HG03575 (cell line): Measurements from ENCODE around the gene TBC1D5.
"Not testable (repeated sequence)": the region's sequence is repeated elsewhere in the genome, so short reads cannot be mapped to it uniquely, and the experiment has no call there.

ENCODE experiments used
- ATAC-seq: cut with Tn5 transposase; IDR thresholded peaks from one replicate; pipeline ENCODE4 v1.9.1; 2021; ENCODE audit not compliant: unreplicated experiment, insufficient number of reproducible peaks, low FRiP score; ENCODE audit errors: extremely low read depth

The TBC1D5 gene

GRCh38 chr3:17670749-17671148, 71.7 kb downstream of the TBC1D5 start:
- no peak for ATAC-seq

- ATAC-seq, result no peak
These were observed 77.5 kb downstream of the TBC1D5 start for GRCh38 chr3:17664923-17665322.

GRCh38 chr3:17656264-17656663, 86.2 kb downstream of the TBC1D5 start:
- no peak for ATAC-seq

- ATAC-seq, result no peak
These were observed 86.7 kb downstream of the TBC1D5 start for GRCh38 chr3:17655743-17656142.

GRCh38 chr3:17649748-17650147, 92.7 kb downstream of the TBC1D5 start:
- not testable (repeated sequence) for ATAC-seq

- not testable (repeated sequence) for ATAC-seq
These were observed 93.6 kb downstream of the TBC1D5 start for GRCh38 chr3:17648630-17649355.

GRCh38 chr3:17645074-17645698, 97.2 kb downstream of the TBC1D5 start:
- ATAC-seq, result no peak

- no peak for ATAC-seq
These were observed 98.7 kb downstream of the TBC1D5 start for GRCh38 chr3:17643691-17644090.

GRCh38 chr3:17642474-17642873, 100.0 kb downstream of the TBC1D5 start:
- no peak for ATAC-seq

- no peak for ATAC-seq
These were observed 102.0 kb downstream of the TBC1D5 start for GRCh38 chr3:17640466-17640865.

GRCh38 chr3:17639765-17640164, 102.7 kb downstream of the TBC1D5 start:
- ATAC-seq, result no peak

GRCh38 chr3:17639257-17639656, 103.2 kb downstream of the TBC1D5 start:
- no peak for ATAC-seq

- ATAC-seq, result no peak
These were observed 104.1 kb downstream of the TBC1D5 start for GRCh38 chr3:17638356-17638755.

GRCh38 chr3:17635675-17636074, 106.8 kb downstream of the TBC1D5 start:
- ATAC-seq, result not testable (repeated sequence)

- no peak for ATAC-seq
These were observed 107.5 kb downstream of the TBC1D5 start for GRCh38 chr3:17634964-17635363.

GRCh38 chr3:17634201-17634600, 108.2 kb downstream of the TBC1D5 start:
- ATAC-seq, result no peak

GRCh38 chr3:17632401-17633100, 109.9 kb downstream of the TBC1D5 start:
- no peak for ATAC-seq

GRCh38 chr3:17631609-17632008, 110.8 kb downstream of the TBC1D5 start:
- no peak for ATAC-seq

- no peak for ATAC-seq
These were observed 113.0 kb downstream of the TBC1D5 start for GRCh38 chr3:17629400-17629799.

- no peak for ATAC-seq
These were observed 116.0 kb downstream of the TBC1D5 start for GRCh38 chr3:17626395-17626794.
